ENCODE data around the gene A4GALT.

GRCh38 chr22:42649246-42650099 lies 71.2 kb downstream of the A4GALT start, which contains the start of gene CYB5R3:
- no peak for TF ChIP-seq CTCF (IDR thresholded peaks at IDR 0.05; ENCODE audit: borderline replicate concordance, extremely low read depth, low read length, poor library complexity, severe bottlenecking)
- no peak for TF ChIP-seq EZH2 (IDR thresholded peaks at IDR 0.05; ENCODE audit: borderline replicate concordance, low read depth, low read length, severe bottlenecking)

All from DND-41 (cell line).